Measurements from ENCODE around the gene WDR18.
A peak's percentile ranks its signal among the peaks of the same experiment; 100 is the strongest.

WDR18 gene

GRCh38 chr19:993361-993830, 9.3 kb downstream of the WDR18 start:
- DNase-seq: no peak

- no peak for DNase-seq
These were observed 9.8 kb downstream of the WDR18 start for GRCh38 chr19:993831-994393.

- no peak for DNase-seq
These were observed 10.4 kb downstream of the WDR18 start for GRCh38 chr19:994516-994915.

GRCh38 chr19:995051-995827, 11.1 kb downstream of the WDR18 start:
- no peak for DNase-seq

GRCh38 chr19:996051-996838, 12.1 kb downstream of the WDR18 start:
- DNase-seq: peak; percentile 72

GRCh38 chr19:998064-998463, 13.9 kb downstream of the WDR18 start:
- no peak for DNase-seq

- no peak for DNase-seq
These were observed 15.2 kb downstream of the WDR18 start for GRCh38 chr19:999379-999719.

GRCh38 chr19:1000095-1000494, 15.9 kb downstream of the WDR18 start, which contains the start of gene GRIN3B:
TSS of gene GRIN3B (plus strand) at chr19:1000419. CDS start at chr19:1000438, 19 bp downstream.
- DNase-seq: peak; percentile 38

GRCh38 chr19:1000591-1001537, 16.7 kb downstream of the WDR18 start:
- no peak for DNase-seq

- peak; percentile 61 for DNase-seq
These were observed 17.5 kb downstream of the WDR18 start for GRCh38 chr19:1001538-1002166.

- no peak for DNase-seq
These were observed 18.5 kb downstream of the WDR18 start for GRCh38 chr19:1002600-1002999.

GRCh38 chr19:1003283-1003682, 19.1 kb downstream of the WDR18 start:
- DNase-seq: no peak

GRCh38 chr19:1004204-1004802, 20.2 kb downstream of the WDR18 start:
- no peak for DNase-seq

GRCh38 chr19:1004803-1005664, 20.9 kb downstream of the WDR18 start:
- DNase-seq: no peak

- no peak for DNase-seq
These were observed 22.7 kb downstream of the WDR18 start for GRCh38 chr19:1006711-1007398.

GRCh38 chr19:1007399-1008251, 23.5 kb downstream of the WDR18 start:
- no peak for DNase-seq

GRCh38 chr19:1008268-1009040, 24.3 kb downstream of the WDR18 start:
- DNase-seq: no peak

Measured in effector CD8-positive, alpha-beta T cell (primary cell).